HG03575 (cell line): Measurements from ENCODE around the gene C3AR1.
"Not testable (repeated sequence)": the region's sequence is repeated elsewhere in the genome, so short reads cannot be mapped to it uniquely, and the experiment has no call there.

Source experiments
- ATAC-seq: cut with Tn5 transposase; IDR thresholded peaks from one replicate; pipeline ENCODE4 v1.9.1; 2021; ENCODE audit not compliant: unreplicated experiment, insufficient number of reproducible peaks, low FRiP score; ENCODE audit errors: extremely low read depth

C3AR1 gene

GRCh38 chr12:8032242-8033152, 33.7 kb downstream of the C3AR1 start, which contains the start of gene FOXJ2:
TSS of gene FOXJ2 (plus strand) at chr12:8032716. CDS start at chr12:8039833, 7,117 bp downstream.
- ATAC-seq: no peak

- no peak for ATAC-seq
These were observed 34.3 kb downstream of the C3AR1 start for GRCh38 chr12:8031872-8032241.

- ATAC-seq: not testable (repeated sequence)
These were observed 35.1 kb downstream of the C3AR1 start for GRCh38 chr12:8031017-8031416.

- ATAC-seq: no peak
These were observed 36.0 kb downstream of the C3AR1 start for GRCh38 chr12:8030189-8030588.

GRCh38 chr12:8028267-8028666, 37.9 kb downstream of the C3AR1 start:
- no peak for ATAC-seq

- no peak for ATAC-seq
These were observed 38.3 kb downstream of the C3AR1 start for GRCh38 chr12:8027856-8028255.

- ATAC-seq: peak; percentile 85
These were observed 39.8 kb downstream of the C3AR1 start for GRCh38 chr12:8026291-8026900.

GRCh38 chr12:8018666-8019581, 47.2 kb downstream of the C3AR1 start:
- ATAC-seq: no peak

GRCh38 chr12:8018213-8018612, 47.9 kb downstream of the C3AR1 start:
- ATAC-seq: not testable (repeated sequence)

- no peak for ATAC-seq
These were observed 51.3 kb downstream of the C3AR1 start for GRCh38 chr12:8014836-8015235.

GRCh38 chr12:8012651-8013309, 53.4 kb downstream of the C3AR1 start:
- ATAC-seq: no peak

- ATAC-seq: no peak
These were observed 54.8 kb downstream of the C3AR1 start for GRCh38 chr12:8011331-8011730.
